Right lobe of liver (tissue), 4 donors: Measurements from ENCODE around the gene AKR1C2.

Source experiments
- CTCF ChIP-seq, 4 donors: fragments of 200-600 bp in 3 of 4; fragments of 450-650 bp in 1 of 4; IDR thresholded peaks; one replicate each; pipeline versions ENCODE4 v1.5.1 to v1.8.0; 2016 to 2022; ENCODE audit warnings: antibody characterized with exemption in 4 of 4, mild to moderate bottlenecking in 2 of 4
- POLR2A ChIP-seq: fragments of 450-650 bp; IDR thresholded peaks from one replicate; pipeline ENCODE4 v1.6.1; 2017; ENCODE audit warnings: antibody characterized with exemption, mild to moderate bottlenecking
- donor health status: DM: no; HTN: no; CAD: no.
- donor health status: DM: no; HTN: no; CAD: no.
- donor health status: DM: no; HTN: yes; CAD: no.

GRCh38 chr10:5043716-5044115 is 40.1 kb upstream of the AKR1C2 start:
- TF ChIP-seq CTCF (IDR thresholded peaks at IDR 0.05) = no peak
- no peak for TF ChIP-seq POLR2A
